ENCODE data around the gene PLCD3. TPM values are rescaled to one million over a fixed set of nuclear protein-coding genes. Genes with fewer than 3 reads are reported as not detected.

Gene PLCD3
- total and polyA plus RNA-seq, 9 donors, result 12.1 to 166 (median 83.4) TPM

DNA sequence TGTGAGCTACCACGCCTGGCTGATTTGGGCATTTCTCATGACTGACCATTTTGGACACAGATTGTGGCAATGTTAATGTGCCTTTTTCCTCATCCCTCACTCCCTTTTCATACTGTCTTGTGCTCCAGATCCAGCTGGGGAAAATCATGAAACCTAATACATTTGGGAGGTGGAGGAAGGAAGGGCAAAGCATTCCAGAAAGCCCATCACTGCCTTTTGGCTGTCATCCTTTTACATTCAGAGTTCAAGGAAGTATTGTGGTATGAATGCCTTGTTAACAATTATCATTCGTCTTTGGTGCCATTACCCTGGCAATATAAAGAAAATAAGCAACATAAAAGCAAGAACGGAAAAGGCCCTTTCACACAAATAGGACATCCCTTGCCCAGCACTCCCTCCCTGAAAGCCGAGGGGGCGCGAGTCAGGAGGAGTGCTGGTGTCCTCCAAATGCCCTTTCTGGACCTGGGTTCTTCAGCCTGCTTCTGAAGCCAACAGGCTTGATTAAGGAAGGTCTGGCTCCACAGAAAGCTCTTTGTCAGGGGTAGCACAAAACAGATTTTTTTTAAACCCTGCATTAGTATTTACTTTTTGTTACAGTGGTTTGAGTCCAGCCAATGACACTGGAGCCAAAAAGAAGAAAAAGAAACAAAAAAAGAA, 51.1 kb downstream of the PLCD3 start:
- 25 to 42% (median 32%) methylated on average over 6 of the region's 6 CpGs for WGBS, 3 donors
- DNase-seq, result no peak

DNA sequence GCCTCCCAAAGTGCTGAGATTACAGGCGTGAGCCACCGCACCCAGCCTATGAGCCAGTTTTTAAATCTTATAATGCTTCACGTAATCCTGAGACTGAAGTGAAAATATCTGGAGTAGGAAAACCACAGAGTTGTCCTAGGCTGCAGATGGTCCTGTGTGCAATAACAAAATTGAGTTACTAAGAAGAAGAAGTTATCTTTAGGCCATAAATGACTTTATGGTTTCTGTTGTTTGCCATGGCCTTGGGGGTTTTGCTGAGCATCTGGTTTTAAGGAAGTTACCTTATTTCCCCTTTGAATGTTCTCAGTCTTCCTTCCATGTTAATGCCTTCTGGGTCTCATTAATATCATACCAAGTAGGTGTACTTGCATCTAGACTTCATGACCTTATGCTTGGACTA, 54.7 kb downstream of the PLCD3 start:
- TF ChIP-seq, protein P1, sequence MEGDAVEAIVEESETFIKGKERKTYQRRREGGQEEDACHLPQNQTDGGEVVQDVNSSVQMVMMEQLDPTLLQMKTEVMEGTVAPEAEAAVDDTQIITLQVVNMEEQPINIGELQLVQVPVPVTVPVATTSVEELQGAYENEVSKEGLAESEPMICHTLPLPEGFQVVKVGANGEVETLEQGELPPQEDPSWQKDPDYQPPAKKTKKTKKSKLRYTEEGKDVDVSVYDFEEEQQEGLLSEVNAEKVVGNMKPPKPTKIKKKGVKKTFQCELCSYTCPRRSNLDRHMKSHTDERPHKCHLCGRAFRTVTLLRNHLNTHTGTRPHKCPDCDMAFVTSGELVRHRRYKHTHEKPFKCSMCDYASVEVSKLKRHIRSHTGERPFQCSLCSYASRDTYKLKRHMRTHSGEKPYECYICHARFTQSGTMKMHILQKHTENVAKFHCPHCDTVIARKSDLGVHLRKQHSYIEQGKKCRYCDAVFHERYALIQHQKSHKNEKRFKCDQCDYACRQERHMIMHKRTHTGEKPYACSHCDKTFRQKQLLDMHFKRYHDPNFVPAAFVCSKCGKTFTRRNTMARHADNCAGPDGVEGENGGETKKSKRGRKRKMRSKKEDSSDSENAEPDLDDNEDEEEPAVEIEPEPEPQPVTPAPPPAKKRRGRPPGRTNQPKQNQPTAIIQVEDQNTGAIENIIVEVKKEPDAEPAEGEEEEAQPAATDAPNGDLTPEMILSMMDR (IDR thresholded peaks at IDR 0.05), result no peak
- no peak for TF ChIP-seq POLR2A (IDR thresholded peaks at IDR 0.05)
- no peak for TF ChIP-seq EP300 (IDR thresholded peaks at IDR 0.05)
- peaks cover 11% of the 10 kb centered on the region for H3K4me1 ChIP-seq (ENCODE audit: insufficient read depth)

More for the DNA sequence above, 51.1 kb downstream of the PLCD3 start:
- Histone ChIP-seq H3K27ac (no peak overlapping the region), H3K27me3 (no peaks in the 10 kb centered on the region), H3K36me3 (no peaks in the 10 kb centered on the region), H3K9me3 (no peaks in the 10 kb centered on the region), H3K4me1 (ENCODE audit: insufficient read depth) (peaks cover 4% of the 10 kb centered on the region), H3K4me3 (no peak overlapping the region)
- TF ChIP-seq EP300 (IDR thresholded peaks at IDR 0.05), result no peak
- no peak for TF ChIP-seq POLR2A (IDR thresholded peaks at IDR 0.05)
- TF ChIP-seq, protein P1 (IDR thresholded peaks at IDR 0.05), result no peak
- intact Hi-C loops (cut with DNase I), result no loop called here

DNA sequence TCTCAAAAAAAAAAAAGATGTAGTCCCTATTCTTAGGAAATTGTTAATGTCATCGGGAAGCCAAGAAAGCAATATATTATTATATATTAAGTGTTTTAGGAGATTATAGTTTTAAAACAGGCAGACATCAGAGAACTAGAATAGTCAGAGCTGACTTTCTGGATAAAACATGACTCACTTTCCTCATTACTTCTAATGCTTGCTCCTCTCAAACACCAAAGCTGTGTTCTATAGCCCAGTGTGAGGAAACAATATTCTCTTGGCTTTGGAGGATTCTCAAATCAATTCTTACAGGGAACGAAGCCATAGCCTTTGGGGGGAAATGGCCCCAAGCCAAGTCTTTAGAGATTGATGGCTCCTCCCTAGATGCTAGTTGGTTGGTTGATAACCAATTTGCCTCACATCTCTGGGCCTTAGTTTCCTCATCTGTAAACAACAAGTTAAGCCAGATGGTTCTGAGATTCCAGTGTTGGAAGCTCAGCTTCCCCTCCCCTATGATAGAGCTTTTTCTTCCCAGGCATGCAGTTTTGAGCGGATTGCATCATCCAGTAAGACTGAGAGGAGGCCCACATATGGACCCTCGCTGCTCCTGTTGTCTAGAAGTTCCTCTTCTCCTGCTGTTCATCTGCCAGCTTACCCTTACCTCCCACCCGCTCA, 58.8 kb downstream of the PLCD3 start:
- Histone ChIP-seq H3K27me3 (no peaks in the 10 kb centered on the region), H3K9me3 (no peaks in the 10 kb centered on the region), H3K27ac (no peak overlapping the region), H3K4me3 (no peak overlapping the region), H3K36me3 (no peaks in the 10 kb centered on the region), H3K4me1 (ENCODE audit: insufficient read depth) (peaks cover 9% of the 10 kb centered on the region)
- TF ChIP-seq POLR2A (IDR thresholded peaks at IDR 0.05), result no peak
- TF ChIP-seq EP300 (IDR thresholded peaks at IDR 0.05), result no peak
- intact Hi-C loops (cut with DNase I), result no loop called here
- peak in 1 of 5 donors; percentile 65 for DNase-seq
- WGBS, 3 donors, result 50 to 61% (median 57%) methylated on average over 5 of the region's 5 CpGs

More for the DNA sequence above, 54.7 kb downstream of the PLCD3 start:
- no peaks in the 10 kb centered on the region for H3K9me3 ChIP-seq
- intact Hi-C loops (cut with DNase I), result no loop called here
- H3K36me3 ChIP-seq, result no peaks in the 10 kb centered on the region
- no peak overlapping the region for H3K4me3 ChIP-seq
- no peak overlapping the region for H3K27ac ChIP-seq
- H3K27me3 ChIP-seq, result no peaks in the 10 kb centered on the region
- WGBS, 3 donors, result 68 to 78% (median 69%) methylated on average over 3 of the region's 3 CpGs
- DNase-seq, result no peak

DNA sequence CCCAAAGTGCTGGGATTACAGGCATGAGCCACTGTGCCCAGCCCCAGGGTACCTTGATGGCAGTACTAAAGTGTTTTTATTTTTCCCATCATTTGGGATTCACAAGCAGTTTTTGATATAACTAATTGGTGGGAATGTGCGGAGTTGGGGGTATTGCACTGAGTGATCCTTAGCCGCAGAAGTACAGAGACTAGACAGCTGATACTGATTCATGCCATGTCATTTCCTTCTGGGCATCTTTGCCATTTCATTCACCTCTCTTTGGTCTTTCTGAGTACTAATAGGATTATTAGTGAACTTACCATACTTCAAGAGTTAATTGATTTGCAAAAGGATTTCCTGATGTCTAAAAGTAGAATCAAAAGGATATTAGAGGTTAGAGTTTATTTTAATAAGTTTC, 61.5 kb downstream of the PLCD3 start:
- Histone ChIP-seq H3K4me3 (no peak overlapping the region), H3K27ac (no peak overlapping the region), H3K9me3 (no peaks in the 10 kb centered on the region), H3K4me1 (ENCODE audit: insufficient read depth) (peaks cover 7% of the 10 kb centered on the region), H3K27me3 (no peaks in the 10 kb centered on the region), H3K36me3 (no peaks in the 10 kb centered on the region)
- 94 to 95% (median 94%) methylated on average over 2 of the region's 2 CpGs for WGBS, 3 donors
- no peak for TF ChIP-seq POLR2A (IDR thresholded peaks at IDR 0.05)
- DNase-seq, result no peak
- intact Hi-C loops (cut with DNase I), result no loop called here

DNA sequence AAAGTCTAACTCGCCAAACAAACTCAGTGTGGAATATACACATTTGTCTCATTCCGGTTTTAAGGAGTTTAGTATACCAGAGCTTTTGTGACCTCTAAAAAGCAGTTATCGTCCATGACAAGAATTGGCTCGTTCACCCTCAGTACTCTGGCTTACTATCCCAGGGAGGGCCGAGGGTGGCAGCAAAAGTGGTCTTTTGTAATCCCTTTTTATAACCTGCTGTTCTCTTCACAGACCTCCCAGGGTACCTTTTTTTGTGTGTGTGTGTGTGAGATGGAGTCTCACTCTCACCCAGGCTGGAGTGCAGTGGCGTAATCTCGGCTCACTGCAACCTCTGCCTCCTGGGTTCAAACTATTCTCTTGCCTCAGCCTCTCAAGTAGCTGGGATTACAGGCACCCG, 62.3 kb downstream of the PLCD3 start:
- no peak overlapping the region for H3K4me3 ChIP-seq
- intact Hi-C loops (cut with DNase I), result no loop called here
- H3K9me3 ChIP-seq, result no peaks in the 10 kb centered on the region
- TF ChIP-seq EP300 (IDR thresholded peaks at IDR 0.05) (no peak), POLR2A (IDR thresholded peaks at IDR 0.05) (no peak)
- TF ChIP-seq, protein P1 (IDR thresholded peaks at IDR 0.05), result no peak
- WGBS, 3 donors, result 89 to 94% (median 89%) methylated on average over 8 of the region's 8 CpGs
- H3K27ac ChIP-seq, result no peak overlapping the region
- no peak for DNase-seq
- H3K27me3 ChIP-seq, result no peaks in the 10 kb centered on the region
- no peaks in the 10 kb centered on the region for H3K36me3 ChIP-seq
- peaks cover 7% of the 10 kb centered on the region for H3K4me1 ChIP-seq (ENCODE audit: insufficient read depth)
